T-helper 2 cell treated with Interferon-gamma antibody and Interleukin-4, amounts not matched to agents 5 μg/mL and 100 μg/mL, for 36 hours (primary cell): ENCODE data around the gene TDRD10.

Source experiments
- DNase-seq: peaks from one replicate; pipeline ENCODE4 v3.0.0; 2021; ENCODE audit warnings: low spot score
- H3K27ac Mint-ChIP-seq: one replicate; pipeline ENCODE4 v1.8.0; 2021; ENCODE audit warnings: mild to moderate bottlenecking, mixed read lengths
- H3K27me3 Mint-ChIP-seq: one replicate; pipeline ENCODE4 v1.8.0; 2021; ENCODE audit warnings: low read depth, mixed read lengths
- H3K36me3 Mint-ChIP-seq: one replicate; pipeline ENCODE4 v1.8.0; 2021; ENCODE audit warnings: low read depth, mixed read lengths
- H3K4me1 Mint-ChIP-seq: one replicate; pipeline ENCODE4 v1.8.0; 2021; ENCODE audit warnings: low read depth, mixed read lengths
- H3K4me3 Mint-ChIP-seq: one replicate; pipeline ENCODE4 v1.8.0; 2022; ENCODE audit warnings: mild to moderate bottlenecking, moderate library complexity, mixed read lengths
- H3K9me3 Mint-ChIP-seq: one replicate; pipeline ENCODE4 v1.8.0; 2021; ENCODE audit warnings: mixed read lengths

TDRD10 gene

GRCh38 chr1:154577346-154578057 lies 75.5 kb downstream of the TDRD10 start:
- peaks cover 30% of the 10 kb centered on the region for H3K36me3 Mint-ChIP-seq

GRCh38 chr1:154578058-154578418 lies 76.0 kb downstream of the TDRD10 start:
- Mint-ChIP-seq H3K27me3 (no peaks in the 10 kb centered on the region), H3K9me3 (no peaks in the 10 kb centered on the region), H3K27ac (no peak overlapping the region), H3K4me1 (no peaks in the 10 kb centered on the region), H3K4me3 (no peak overlapping the region), H3K36me3 (peaks cover 31% of the 10 kb centered on the region)
- no peak for DNase-seq

More at GRCh38 chr1:154577346-154578057, 75.5 kb downstream of the TDRD10 start:
- Mint-ChIP-seq H3K4me3 (no peak overlapping the region), H3K27me3 (no peaks in the 10 kb centered on the region), H3K9me3 (no peaks in the 10 kb centered on the region), H3K4me1 (no peaks in the 10 kb centered on the region), H3K27ac (no peak overlapping the region)
- no peak for DNase-seq

- Mint-ChIP-seq H3K27ac (no peak overlapping the region), H3K4me1 (no peaks in the 10 kb centered on the region), H3K4me3 (no peak overlapping the region), H3K27me3 (no peaks in the 10 kb centered on the region), H3K36me3 (peaks cover 42% of the 10 kb centered on the region), H3K9me3 (no peaks in the 10 kb centered on the region)
- no peak for DNase-seq
Observed at GRCh38 chr1:154579374-154579773, 77.4 kb downstream of the TDRD10 start.

GRCh38 chr1:154581766-154582165 lies 79.7 kb downstream of the TDRD10 start:
- no peaks in the 10 kb centered on the region for H3K9me3 Mint-ChIP-seq
- H3K36me3 Mint-ChIP-seq: peaks cover 64% of the 10 kb centered on the region
- H3K4me1 Mint-ChIP-seq: no peaks in the 10 kb centered on the region
- H3K4me3 Mint-ChIP-seq: no peak overlapping the region
- H3K27ac Mint-ChIP-seq: no peak overlapping the region
- H3K27me3 Mint-ChIP-seq: no peaks in the 10 kb centered on the region
- no peak for DNase-seq

GRCh38 chr1:154582885-154583284 lies 80.9 kb downstream of the TDRD10 start:
- Mint-ChIP-seq H3K27me3 (no peaks in the 10 kb centered on the region), H3K4me3 (no peak overlapping the region), H3K27ac (no peak overlapping the region), H3K36me3 (peaks cover 71% of the 10 kb centered on the region), H3K9me3 (no peaks in the 10 kb centered on the region), H3K4me1 (no peaks in the 10 kb centered on the region)
- no peak for DNase-seq

- no peaks in the 10 kb centered on the region for H3K27me3 Mint-ChIP-seq
- no peak overlapping the region for H3K27ac Mint-ChIP-seq
- H3K4me3 Mint-ChIP-seq: no peak overlapping the region
- H3K36me3 Mint-ChIP-seq: peaks cover 80% of the 10 kb centered on the region
- no peaks in the 10 kb centered on the region for H3K4me1 Mint-ChIP-seq
- DNase-seq: no peak
- H3K9me3 Mint-ChIP-seq: no peaks in the 10 kb centered on the region
Observed at GRCh38 chr1:154583773-154584172, 81.8 kb downstream of the TDRD10 start.

- Mint-ChIP-seq H3K4me3 (no peak overlapping the region), H3K36me3 (peaks cover 76% of the 10 kb centered on the region), H3K4me1 (no peaks in the 10 kb centered on the region), H3K27me3 (no peaks in the 10 kb centered on the region), H3K27ac (no peak overlapping the region), H3K9me3 (no peaks in the 10 kb centered on the region)
- no peak for DNase-seq
Observed at GRCh38 chr1:154584267-154584994, 82.4 kb downstream of the TDRD10 start.

- H3K27me3 Mint-ChIP-seq: no peaks in the 10 kb centered on the region
- H3K9me3 Mint-ChIP-seq: no peaks in the 10 kb centered on the region
- DNase-seq: no peak
- no peak overlapping the region for H3K4me3 Mint-ChIP-seq
- H3K4me1 Mint-ChIP-seq: no peaks in the 10 kb centered on the region
- peaks cover 77% of the 10 kb centered on the region for H3K36me3 Mint-ChIP-seq
- no peak overlapping the region for H3K27ac Mint-ChIP-seq
Observed at GRCh38 chr1:154586231-154586630, 84.2 kb downstream of the TDRD10 start.

GRCh38 chr1:154586641-154587040 lies 84.6 kb downstream of the TDRD10 start:
- Mint-ChIP-seq H3K4me3 (no peak overlapping the region), H3K4me1 (no peaks in the 10 kb centered on the region), H3K36me3 (peaks cover 78% of the 10 kb centered on the region), H3K9me3 (no peaks in the 10 kb centered on the region), H3K27ac (no peak overlapping the region), H3K27me3 (no peaks in the 10 kb centered on the region)
- no peak for DNase-seq

- Mint-ChIP-seq H3K27me3 (no peaks in the 10 kb centered on the region), H3K9me3 (no peaks in the 10 kb centered on the region), H3K27ac (no peak overlapping the region), H3K4me1 (peaks cover 7% of the 10 kb centered on the region), H3K36me3 (peaks cover 78% of the 10 kb centered on the region), H3K4me3 (no peak overlapping the region)
- no peak for DNase-seq
Observed at GRCh38 chr1:154589780-154590179, 87.8 kb downstream of the TDRD10 start.

- H3K9me3 Mint-ChIP-seq: no peaks in the 10 kb centered on the region
- H3K4me3 Mint-ChIP-seq: no peak overlapping the region
- H3K27me3 Mint-ChIP-seq: no peaks in the 10 kb centered on the region
- peaks cover 9% of the 10 kb centered on the region for H3K4me1 Mint-ChIP-seq
- peaks cover 75% of the 10 kb centered on the region for H3K36me3 Mint-ChIP-seq
- no peak overlapping the region for H3K27ac Mint-ChIP-seq
- no peak for DNase-seq
Observed at GRCh38 chr1:154590756-154591155, 88.7 kb downstream of the TDRD10 start.

- no peak overlapping the region for H3K4me3 Mint-ChIP-seq
- no peak overlapping the region for H3K27ac Mint-ChIP-seq
- H3K4me1 Mint-ChIP-seq: peaks cover 9% of the 10 kb centered on the region
- H3K27me3 Mint-ChIP-seq: no peaks in the 10 kb centered on the region
- peaks cover 73% of the 10 kb centered on the region for H3K36me3 Mint-ChIP-seq
- no peaks in the 10 kb centered on the region for H3K9me3 Mint-ChIP-seq
- no peak for DNase-seq
Observed at GRCh38 chr1:154591206-154591605, 89.2 kb downstream of the TDRD10 start.

GRCh38 chr1:154593390-154593789 lies 91.4 kb downstream of the TDRD10 start:
- Mint-ChIP-seq H3K27ac (no peak overlapping the region), H3K27me3 (no peaks in the 10 kb centered on the region), H3K4me3 (no peak overlapping the region), H3K4me1 (peaks cover 10% of the 10 kb centered on the region), H3K36me3 (peaks cover 77% of the 10 kb centered on the region), H3K9me3 (no peaks in the 10 kb centered on the region)
- DNase-seq: no peak

GRCh38 chr1:154594811-154595210 lies 92.8 kb downstream of the TDRD10 start:
- Mint-ChIP-seq H3K36me3 (peaks cover 76% of the 10 kb centered on the region), H3K4me3 (no peak overlapping the region), H3K27me3 (no peaks in the 10 kb centered on the region), H3K9me3 (no peaks in the 10 kb centered on the region), H3K4me1 (peaks cover 10% of the 10 kb centered on the region), H3K27ac (no peak overlapping the region)
- no peak for DNase-seq
